HG03521 (cell line): ENCODE data around the gene POLE4.

Experiments
- ATAC-seq: cut with Tn5 transposase; IDR thresholded peaks from one replicate; pipeline ENCODE4 v1.9.1; 2021; ENCODE audit warnings: mild to moderate bottlenecking, moderate library complexity; ENCODE audit not compliant: unreplicated experiment

Gene POLE4

DNA sequence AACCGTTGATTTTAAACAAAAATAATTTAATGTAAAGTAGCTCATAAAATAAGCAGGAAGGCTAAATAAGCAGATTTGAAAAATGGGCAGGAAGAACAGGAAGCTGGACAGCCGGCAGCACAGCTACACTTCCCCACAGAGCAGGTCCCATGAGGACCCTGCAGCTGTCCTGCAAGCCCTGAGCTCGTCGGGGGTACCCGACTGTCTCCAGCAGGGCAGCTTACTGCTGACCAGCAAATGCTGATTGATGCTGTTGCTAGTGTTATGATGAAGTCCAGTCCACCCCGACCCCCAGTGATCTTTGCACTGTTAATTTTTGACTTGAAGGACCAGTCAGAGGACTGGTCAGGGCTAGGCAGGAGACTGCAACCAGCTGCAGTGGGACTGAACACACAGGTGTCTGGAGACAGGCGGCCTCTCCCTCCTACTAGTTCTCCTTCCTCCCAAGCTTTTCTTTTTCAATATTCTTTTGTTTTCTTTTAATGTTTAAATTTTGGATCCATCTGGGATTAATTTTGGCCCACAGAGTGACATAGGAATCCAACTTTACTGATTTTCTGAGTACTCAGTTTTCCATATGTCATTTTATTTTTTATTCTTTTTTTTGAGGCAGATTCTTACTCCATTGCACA is 27.7 kb downstream of the POLE4 start:
- ATAC-seq = no peak

GRCh38 chr2:74991977-74992376 is 33.5 kb downstream of the POLE4 start:
- no peak for ATAC-seq

- ATAC-seq = no peak
Measured at GRCh38 chr2:74999468-74999867, 41.0 kb downstream of the POLE4 start.

DNA sequence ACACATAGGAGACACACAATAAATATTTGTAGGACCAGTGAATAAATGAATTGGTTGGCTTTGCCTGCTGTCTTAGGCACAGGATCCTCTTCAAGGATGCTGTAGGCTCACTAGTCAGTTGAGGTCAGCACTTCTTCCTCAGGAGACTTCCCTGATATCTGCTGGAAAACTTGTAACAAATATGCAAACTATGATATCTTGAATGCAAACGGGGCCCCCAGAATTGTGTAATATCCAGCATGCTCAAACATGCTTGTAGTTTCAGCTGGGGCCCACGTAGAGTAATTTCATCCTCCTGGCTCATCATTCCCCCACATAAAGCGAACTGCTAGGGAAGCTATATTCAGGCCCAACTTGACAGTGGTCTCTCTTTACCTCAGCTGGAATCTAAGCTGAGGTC is 43.6 kb downstream of the POLE4 start:
- no peak for ATAC-seq

DNA sequence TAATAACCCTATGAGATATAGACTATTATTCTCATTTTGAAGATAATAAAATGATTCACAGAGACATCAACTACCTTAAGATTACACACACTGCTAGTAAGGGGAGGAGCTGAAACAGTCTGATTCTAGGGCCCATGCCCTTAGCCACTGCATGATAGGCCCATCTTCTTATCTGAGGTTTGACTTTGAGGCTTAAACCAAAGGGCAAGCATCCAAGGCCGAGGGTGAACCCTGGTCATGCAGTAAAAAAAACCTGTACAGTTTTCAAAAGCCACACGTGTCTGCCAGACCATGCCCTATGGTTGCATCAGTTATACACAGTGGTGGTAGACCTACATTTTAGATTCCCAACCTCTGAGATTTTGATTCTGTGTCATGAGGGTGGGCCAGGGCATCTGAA is 44.8 kb downstream of the POLE4 start:
- ATAC-seq = no peak

DNA sequence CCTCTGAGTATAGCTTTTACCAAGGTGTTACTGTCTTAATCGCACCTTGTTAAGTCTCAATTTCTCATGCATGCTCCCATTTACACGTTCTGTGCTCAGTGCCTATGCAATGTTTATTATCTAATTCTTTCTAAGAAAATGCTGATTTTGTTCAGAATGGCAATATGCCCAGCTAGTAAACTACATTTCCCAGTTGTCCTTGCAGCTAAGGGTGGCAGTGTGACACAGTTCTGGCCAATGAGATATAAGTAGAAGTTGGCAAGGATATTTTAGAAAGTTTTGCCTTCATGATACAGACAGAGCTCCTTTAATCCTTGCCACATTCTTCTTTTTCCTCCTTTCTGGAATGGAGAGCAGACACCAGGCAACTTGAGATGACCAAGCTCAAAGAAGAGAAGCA is 45.3 kb downstream of the POLE4 start:
- ATAC-seq = no peak

DNA sequence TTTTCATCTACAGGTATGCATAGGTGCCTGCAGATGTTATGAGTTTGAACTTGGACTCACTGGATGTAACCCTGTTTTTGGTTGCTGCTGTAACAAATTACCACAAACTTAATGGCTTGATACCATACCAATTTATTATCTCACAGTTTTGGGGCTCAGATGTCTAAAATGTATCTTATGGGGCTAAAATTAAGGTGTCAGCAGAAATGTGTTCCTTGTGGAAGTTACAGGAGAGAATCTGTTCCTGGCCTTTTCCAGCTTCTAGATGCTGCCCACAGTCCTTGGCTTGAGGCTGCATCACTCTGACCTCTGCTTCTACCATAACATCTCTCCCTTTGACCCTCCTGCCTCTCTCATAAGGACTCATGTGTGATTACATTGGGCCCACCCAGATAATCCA is 47.6 kb downstream of the POLE4 start:
- no peak for ATAC-seq

DNA sequence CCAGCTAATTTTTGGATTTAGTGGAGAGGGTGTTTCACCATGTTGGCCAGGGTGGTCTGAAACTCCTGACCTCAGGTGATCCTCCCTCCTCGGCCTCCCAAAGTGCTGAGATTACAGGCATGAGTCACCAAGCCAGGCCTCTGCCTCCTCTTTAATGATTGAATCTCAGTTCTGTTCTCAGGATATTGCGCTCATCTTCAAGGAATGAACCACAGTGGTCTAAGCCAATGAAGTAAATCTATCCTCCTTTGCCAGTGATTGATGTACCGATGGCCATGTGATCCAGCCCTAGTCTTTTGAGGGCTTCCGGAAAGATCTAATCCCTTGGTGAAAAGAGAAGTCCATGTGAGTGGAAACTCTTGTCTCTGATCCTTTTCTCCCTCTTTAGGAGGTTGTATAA is 48.6 kb downstream of the POLE4 start:
- ATAC-seq = no peak

DNA sequence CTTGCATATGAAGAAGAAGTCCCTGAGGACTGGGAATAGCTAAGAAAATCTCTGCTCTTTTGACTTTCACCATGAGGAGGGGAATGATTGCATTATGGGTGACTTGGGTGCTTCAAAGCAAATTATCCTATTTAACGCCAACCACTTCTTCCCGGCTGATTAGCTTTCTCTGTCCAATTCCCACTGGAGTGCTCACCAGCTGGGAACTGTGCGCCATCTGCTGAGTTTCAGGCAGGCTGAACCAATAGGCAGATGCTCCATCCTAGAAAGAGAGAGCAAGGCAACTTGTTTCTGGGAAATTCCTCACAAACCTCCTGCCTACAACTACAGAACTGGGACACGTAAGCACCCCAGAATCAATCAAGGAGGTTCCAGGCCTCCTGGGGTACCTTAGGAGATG is 49.4 kb downstream of the POLE4 start:
- ATAC-seq = no peak

DNA sequence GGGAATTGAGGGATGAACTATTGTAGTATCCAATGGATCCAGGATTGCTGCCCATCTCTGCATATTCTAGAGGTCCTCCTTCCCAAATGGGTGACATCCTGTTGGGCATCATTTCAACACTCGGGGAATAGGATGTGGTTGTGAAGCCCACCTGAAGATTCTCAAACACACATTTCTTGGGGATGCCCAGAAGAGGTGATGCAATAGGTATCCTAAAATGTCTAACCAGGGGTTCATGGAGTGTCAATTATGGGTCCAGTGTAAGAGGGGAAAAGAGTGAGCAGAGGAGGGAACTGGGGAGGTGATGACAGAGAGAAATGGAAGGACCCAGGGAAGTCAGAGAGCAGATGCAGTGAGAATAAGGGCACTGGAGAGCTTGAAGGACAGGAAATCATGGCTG is 52.1 kb downstream of the POLE4 start:
- no peak for ATAC-seq

- no peak for ATAC-seq
Measured at GRCh38 chr2:75012080-75012479, 53.6 kb downstream of the POLE4 start.

DNA sequence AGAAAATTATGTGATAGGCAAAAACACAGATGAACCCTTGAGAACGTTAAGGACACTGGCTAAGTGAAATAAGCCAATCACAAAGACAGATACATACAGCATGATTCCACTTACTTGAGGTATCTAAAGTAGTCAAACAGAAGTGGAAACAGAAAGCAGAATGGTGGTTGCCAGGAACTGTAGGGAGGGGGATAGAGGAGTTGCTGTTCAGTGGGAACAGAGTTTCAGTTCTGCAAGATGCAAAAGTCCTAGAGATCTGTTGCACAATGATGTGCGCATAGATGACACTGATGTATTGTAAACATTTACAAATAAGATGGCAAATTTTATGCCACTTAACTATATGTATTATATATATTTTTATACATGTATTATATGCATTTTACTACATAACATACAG is 59.7 kb downstream of the POLE4 start:
- ATAC-seq = no peak
